GM12892 (cell line): ENCODE data around the gene SPRED1.

Experiments
- POLR2A ChIP-seq: IDR thresholded peaks from 2 replicates; pipeline ENCODE4 v1.6.1; 2011; ENCODE audit warnings: low read depth, low read length, control low read depth
- POLR2AphosphoS5 ChIP-seq: IDR thresholded peaks from 2 replicates; pipeline ENCODE4 v1.6.1; 2011; ENCODE audit warnings: low read depth, low read length, control low read depth

- no peak for TF ChIP-seq POLR2A
- TF ChIP-seq POLR2AphosphoS5, result no peak
These were observed 123.4 kb downstream of the SPRED1 start for GRCh38 chr15:38376081-38376480.
